ENCODE measurements around the gene MYO5B. TPM values are rescaled to one million over a fixed set of nuclear protein-coding genes. Genes with fewer than 3 reads are reported as not detected.

MYO5B gene
- total RNA-seq, 1 donor from 2014 or later, result 0.07 TPM

DNA sequence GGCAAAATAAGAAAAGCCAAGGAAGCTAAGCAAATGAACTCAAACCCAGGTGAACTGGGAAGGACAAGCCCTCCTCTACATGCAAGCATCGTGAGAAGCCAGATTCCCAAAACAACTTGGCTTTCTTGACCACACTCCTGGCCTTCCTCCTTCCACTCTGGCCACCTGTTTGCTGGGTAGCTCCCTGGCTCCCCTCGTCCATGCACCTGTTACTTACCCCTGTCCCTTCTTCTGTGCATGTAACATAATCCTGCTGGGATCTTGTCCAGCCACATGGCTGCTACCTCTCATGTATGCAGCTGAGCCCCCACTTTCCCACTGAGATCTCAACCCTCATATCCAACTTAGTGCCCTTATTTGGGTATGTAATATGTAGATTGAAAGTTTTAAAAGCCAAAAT lies 121.6 kb downstream of the MYO5B start:
- H3K4me3 Mint-ChIP-seq, result no peak overlapping the region
- H3K4me1 Mint-ChIP-seq, result no peaks in the 10 kb centered on the region
- H3K27ac Mint-ChIP-seq, result no peak overlapping the region
- peaks cover 3% of the 10 kb centered on the region for H3K27me3 Mint-ChIP-seq
- intact Hi-C loops (cut with micrococcal nuclease), result no loop called here
- H3K36me3 Mint-ChIP-seq (ENCODE audit: low read depth), result no peaks in the 10 kb centered on the region
- no peak for DNase-seq
- no peaks in the 10 kb centered on the region for H3K9me3 Mint-ChIP-seq

GRCh38 chr18:50072146-50072545 lies 122.8 kb downstream of the MYO5B start:
- H3K27ac Mint-ChIP-seq, result no peak overlapping the region
- intact Hi-C loops (cut with micrococcal nuclease), result no loop called here
- no peaks in the 10 kb centered on the region for H3K4me1 Mint-ChIP-seq
- peaks cover 3% of the 10 kb centered on the region for H3K27me3 Mint-ChIP-seq
- no peaks in the 10 kb centered on the region for H3K9me3 Mint-ChIP-seq
- no peaks in the 10 kb centered on the region for H3K36me3 Mint-ChIP-seq (ENCODE audit: low read depth)
- H3K4me3 Mint-ChIP-seq, result no peak overlapping the region
- no peak for DNase-seq

DNA sequence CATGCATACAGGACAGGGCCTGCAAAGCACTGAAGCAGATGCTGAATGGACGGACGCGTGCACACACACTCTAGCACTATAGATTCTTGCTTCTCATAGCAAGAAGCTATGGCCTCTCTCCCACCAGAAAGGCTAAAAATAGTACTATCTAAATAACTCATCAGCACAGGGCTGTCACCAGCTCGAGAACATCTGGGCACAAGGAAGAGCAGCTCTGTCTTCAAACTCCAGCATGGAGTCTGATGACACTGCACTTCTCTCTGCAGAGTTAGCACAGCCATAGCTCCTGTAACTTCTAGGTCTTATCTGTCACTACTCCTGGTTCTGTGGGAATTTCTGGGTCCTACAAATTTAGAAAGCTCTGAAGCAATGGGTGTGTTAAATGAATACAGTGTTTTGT lies 123.5 kb downstream of the MYO5B start:
- Mint-ChIP-seq H3K9me3 (no peaks in the 10 kb centered on the region), H3K4me1 (no peaks in the 10 kb centered on the region), H3K27me3 (peaks cover 3% of the 10 kb centered on the region), H3K27ac (no peak overlapping the region), H3K36me3 (ENCODE audit: low read depth) (no peaks in the 10 kb centered on the region), H3K4me3 (no peak overlapping the region)
- intact Hi-C loops (cut with micrococcal nuclease), result no loop called here
- no peak for DNase-seq

DNA sequence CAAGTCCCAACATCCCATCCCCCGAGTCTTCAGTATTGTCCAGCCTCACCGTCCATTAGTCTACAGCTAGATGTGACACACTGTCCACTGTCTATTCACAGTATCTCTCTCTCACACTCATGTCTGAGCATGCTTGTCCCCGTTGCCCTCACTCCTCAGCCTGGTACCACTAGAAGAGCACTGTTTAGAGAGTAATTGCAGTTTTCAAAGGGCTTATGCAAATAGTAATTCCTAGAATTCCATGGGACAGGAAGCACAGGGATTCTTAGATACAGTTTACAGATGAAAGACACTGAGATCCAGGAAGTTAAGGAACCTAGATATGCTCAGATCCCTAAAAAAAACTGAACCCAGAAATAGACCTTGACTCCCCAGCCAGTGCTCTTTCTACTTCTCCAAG lies 125.5 kb downstream of the MYO5B start:
- no peak for DNase-seq
- no peaks in the 10 kb centered on the region for H3K9me3 Mint-ChIP-seq
- H3K27me3 Mint-ChIP-seq, result peaks cover 8% of the 10 kb centered on the region
- no peaks in the 10 kb centered on the region for H3K4me1 Mint-ChIP-seq
- intact Hi-C loops (cut with micrococcal nuclease), result no loop called here
- H3K36me3 Mint-ChIP-seq (ENCODE audit: low read depth), result no peaks in the 10 kb centered on the region
- H3K4me3 Mint-ChIP-seq, result no peak overlapping the region
- no peak overlapping the region for H3K27ac Mint-ChIP-seq

DNA sequence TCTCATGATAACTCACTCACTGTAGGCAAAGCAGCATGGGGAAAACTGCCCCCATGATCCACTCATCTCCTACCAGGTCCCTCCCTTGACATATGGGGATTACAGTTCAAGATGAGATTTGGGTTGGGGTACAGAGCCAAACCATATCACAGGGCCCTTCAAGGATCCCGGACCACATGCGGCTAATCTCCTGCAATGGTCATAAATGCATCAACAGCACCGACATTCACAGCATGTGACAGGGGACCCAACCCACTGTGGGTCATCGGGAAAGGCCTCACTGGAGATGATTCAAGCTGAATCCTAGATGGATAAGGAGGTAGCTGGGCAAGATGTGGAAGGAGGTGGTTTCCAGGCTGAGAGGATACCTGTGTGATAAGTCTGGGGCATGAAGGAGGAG lies 129.4 kb downstream of the MYO5B start:
- Mint-ChIP-seq H3K4me1 (no peaks in the 10 kb centered on the region), H3K27ac (no peak overlapping the region), H3K36me3 (ENCODE audit: low read depth) (no peaks in the 10 kb centered on the region), H3K9me3 (no peaks in the 10 kb centered on the region), H3K4me3 (no peak overlapping the region), H3K27me3 (peaks cover 15% of the 10 kb centered on the region)
- intact Hi-C loops (cut with micrococcal nuclease), result no loop called here
- DNase-seq, result no peak

GRCh38 chr18:50065039-50065438 lies 129.9 kb downstream of the MYO5B start:
- Mint-ChIP-seq H3K27ac (no peak overlapping the region), H3K27me3 (peaks cover 15% of the 10 kb centered on the region)

DNA sequence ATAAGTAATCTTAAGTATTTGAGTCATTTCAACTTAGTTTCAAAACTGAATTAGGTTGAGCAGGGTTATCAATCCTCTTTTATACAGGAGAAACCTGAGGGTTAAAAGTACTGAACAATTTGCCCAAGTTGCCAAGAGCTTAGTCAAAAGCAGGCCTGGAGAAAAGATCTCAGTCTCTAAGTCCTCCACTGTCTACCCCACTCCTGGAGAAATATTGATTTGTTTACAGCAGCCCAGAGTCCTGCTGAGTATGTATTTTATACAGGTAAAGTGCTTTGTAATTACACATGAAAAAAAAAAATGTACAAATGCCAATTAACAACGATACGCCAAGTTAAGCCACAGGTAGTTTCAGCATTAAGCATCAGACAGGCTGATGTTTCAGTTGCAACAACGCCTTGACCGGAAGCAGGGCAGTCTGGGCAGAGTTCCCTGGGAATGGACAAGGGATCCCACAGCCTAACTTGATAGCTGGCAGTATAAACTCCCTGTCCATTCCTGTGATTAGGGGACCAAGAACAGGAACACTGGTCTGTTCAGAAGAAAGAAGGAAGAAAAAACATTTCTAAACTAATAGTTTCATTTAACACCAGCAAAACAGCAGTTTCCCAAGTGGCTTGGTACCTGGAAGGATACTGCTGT lies 132.9 kb downstream of the MYO5B start:
- H3K27me3 Mint-ChIP-seq, result peaks cover 21% of the 10 kb centered on the region
- H3K4me3 Mint-ChIP-seq, result no peak overlapping the region
- DNase-seq, result no peak
- H3K9me3 Mint-ChIP-seq, result no peaks in the 10 kb centered on the region
- H3K4me1 Mint-ChIP-seq, result no peaks in the 10 kb centered on the region
- H3K27ac Mint-ChIP-seq, result no peak overlapping the region
- intact Hi-C loops (cut with micrococcal nuclease), result no loop called here
- H3K36me3 Mint-ChIP-seq (ENCODE audit: low read depth), result no peaks in the 10 kb centered on the region

More at GRCh38 chr18:50065039-50065438, 129.9 kb downstream of the MYO5B start:
- no peak overlapping the region for H3K4me3 Mint-ChIP-seq
- intact Hi-C loops (cut with micrococcal nuclease), result no loop called here
- no peaks in the 10 kb centered on the region for H3K9me3 Mint-ChIP-seq
- DNase-seq, result no peak
- H3K36me3 Mint-ChIP-seq (ENCODE audit: low read depth), result no peaks in the 10 kb centered on the region
- no peaks in the 10 kb centered on the region for H3K4me1 Mint-ChIP-seq

GRCh38 chr18:50060822-50061221 lies 134.1 kb downstream of the MYO5B start:
- H3K27me3 Mint-ChIP-seq, result peaks cover 21% of the 10 kb centered on the region
- H3K27ac Mint-ChIP-seq, result no peak overlapping the region
- no peaks in the 10 kb centered on the region for H3K36me3 Mint-ChIP-seq (ENCODE audit: low read depth)
- H3K4me3 Mint-ChIP-seq, result no peak overlapping the region
- no peak for DNase-seq
- H3K4me1 Mint-ChIP-seq, result no peaks in the 10 kb centered on the region
- no peaks in the 10 kb centered on the region for H3K9me3 Mint-ChIP-seq
- intact Hi-C loops (cut with micrococcal nuclease), result no loop called here

DNA sequence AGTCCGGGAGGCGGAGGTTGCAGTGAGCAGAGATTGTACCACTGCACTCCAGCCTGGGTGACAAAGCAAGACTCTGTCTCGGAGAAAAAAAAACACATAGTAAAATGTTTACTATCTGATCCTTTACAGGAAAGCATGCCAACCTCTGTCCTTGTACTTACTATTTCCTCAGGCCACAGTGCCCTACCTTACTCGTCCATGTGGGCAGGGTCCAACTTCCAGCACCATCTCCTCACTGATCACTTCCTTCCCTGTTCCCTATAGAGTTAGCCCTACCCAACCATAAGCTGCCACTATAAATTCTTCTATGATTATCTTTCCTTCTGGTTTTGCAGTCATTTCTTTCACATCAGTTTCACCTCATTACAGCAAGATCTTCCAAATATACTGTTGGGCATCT lies 136.2 kb downstream of the MYO5B start:
- no peaks in the 10 kb centered on the region for H3K4me1 Mint-ChIP-seq
- intact Hi-C loops (cut with micrococcal nuclease), result no loop called here
- no peak overlapping the region for H3K27ac Mint-ChIP-seq
- no peaks in the 10 kb centered on the region for H3K9me3 Mint-ChIP-seq
- H3K36me3 Mint-ChIP-seq (ENCODE audit: low read depth), result no peaks in the 10 kb centered on the region
- peaks cover 16% of the 10 kb centered on the region for H3K27me3 Mint-ChIP-seq
- H3K4me3 Mint-ChIP-seq, result no peak overlapping the region
- DNase-seq, result no peak

DNA sequence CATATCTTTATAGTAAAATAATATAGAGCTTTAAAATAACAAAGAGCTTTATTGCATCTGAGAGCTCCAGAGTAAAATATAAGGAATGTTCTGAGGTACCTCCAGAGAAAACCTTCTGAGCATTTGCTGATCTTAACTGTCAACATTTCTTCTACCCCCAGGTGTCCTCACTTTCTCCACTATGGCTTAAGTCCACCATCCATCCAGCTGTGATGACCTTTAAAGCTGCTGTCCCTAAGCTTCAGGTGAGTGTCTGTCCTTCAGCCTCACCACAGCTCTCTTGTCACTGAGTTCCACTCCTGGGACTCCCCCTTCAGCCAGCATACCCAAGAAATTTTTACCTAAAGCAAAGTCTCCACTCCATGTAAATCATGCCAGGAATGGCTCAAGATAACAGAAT lies 137.9 kb downstream of the MYO5B start:
- H3K27me3 Mint-ChIP-seq, result peaks cover 10% of the 10 kb centered on the region
- H3K9me3 Mint-ChIP-seq, result no peaks in the 10 kb centered on the region
- intact Hi-C loops (cut with micrococcal nuclease), result no loop called here
- H3K4me1 Mint-ChIP-seq, result no peaks in the 10 kb centered on the region
- H3K36me3 Mint-ChIP-seq (ENCODE audit: low read depth), result no peaks in the 10 kb centered on the region
- DNase-seq, result no peak
- H3K27ac Mint-ChIP-seq, result no peak overlapping the region
- H3K4me3 Mint-ChIP-seq, result no peak overlapping the region

GRCh38 chr18:50056185-50056584 lies 138.8 kb downstream of the MYO5B start:
- Mint-ChIP-seq H3K9me3 (no peaks in the 10 kb centered on the region), H3K36me3 (ENCODE audit: low read depth) (no peaks in the 10 kb centered on the region), H3K4me1 (no peaks in the 10 kb centered on the region), H3K27me3 (peaks cover 8% of the 10 kb centered on the region), H3K4me3 (no peak overlapping the region), H3K27ac (no peak overlapping the region)
- intact Hi-C loops (cut with micrococcal nuclease), result no loop called here
- DNase-seq, result no peak

DNA sequence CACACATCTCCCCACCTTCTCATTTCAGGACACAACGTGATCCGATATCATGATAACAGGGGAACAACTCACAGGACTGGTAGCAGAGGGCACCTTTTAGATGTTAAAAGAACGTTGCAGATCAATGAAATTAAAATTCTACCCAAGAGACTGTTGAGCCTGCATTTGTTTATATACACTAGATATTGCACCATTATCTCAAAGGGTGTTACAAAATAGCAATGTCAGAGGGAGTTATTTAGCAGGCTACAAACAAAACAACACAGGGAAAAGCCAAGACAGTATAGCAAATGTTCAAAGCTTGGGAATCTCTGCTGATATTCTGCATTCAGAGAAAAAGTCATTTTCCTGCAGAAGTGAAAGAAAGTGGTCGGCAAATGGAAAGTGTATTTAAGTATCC lies 139.5 kb downstream of the MYO5B start:
- H3K9me3 Mint-ChIP-seq, result no peaks in the 10 kb centered on the region
- no peak overlapping the region for H3K4me3 Mint-ChIP-seq
- H3K36me3 Mint-ChIP-seq (ENCODE audit: low read depth), result no peaks in the 10 kb centered on the region
- no peaks in the 10 kb centered on the region for H3K4me1 Mint-ChIP-seq
- H3K27ac Mint-ChIP-seq, result no peak overlapping the region
- DNase-seq, result no peak
- intact Hi-C loops (cut with micrococcal nuclease), result no loop called here
- H3K27me3 Mint-ChIP-seq, result peaks cover 8% of the 10 kb centered on the region

- intact Hi-C loops (cut with micrococcal nuclease), result no loop called here
- no peak overlapping the region for H3K4me3 Mint-ChIP-seq
- no peak for DNase-seq
- H3K9me3 Mint-ChIP-seq, result no peaks in the 10 kb centered on the region
- H3K4me1 Mint-ChIP-seq, result no peaks in the 10 kb centered on the region
- H3K36me3 Mint-ChIP-seq (ENCODE audit: low read depth), result no peaks in the 10 kb centered on the region
- peaks cover 4% of the 10 kb centered on the region for H3K27me3 Mint-ChIP-seq
- no peak overlapping the region for H3K27ac Mint-ChIP-seq
Observed at GRCh38 chr18:50053111-50053510, 141.8 kb downstream of the MYO5B start.

DNA sequence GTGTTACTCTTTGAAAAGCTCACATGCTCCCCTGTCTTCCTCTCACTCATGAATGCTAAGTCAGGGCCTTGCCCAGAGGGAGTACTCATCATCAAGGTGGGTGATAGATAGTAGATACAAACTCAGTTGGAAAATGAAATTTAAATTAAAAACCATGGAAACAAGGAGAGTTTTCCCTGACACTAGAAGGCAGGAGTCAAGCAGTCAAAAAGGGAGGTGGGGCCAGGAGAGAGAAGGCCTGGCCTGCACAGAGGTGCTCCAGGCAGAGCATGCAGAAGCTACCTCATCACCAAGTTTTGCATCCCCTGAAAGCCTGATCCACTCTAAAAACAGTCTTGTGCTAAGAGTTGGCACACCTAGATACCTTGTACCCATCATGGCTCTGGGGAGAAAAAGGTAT lies 143.7 kb downstream of the MYO5B start:
- H3K9me3 Mint-ChIP-seq, result no peaks in the 10 kb centered on the region
- DNase-seq, result no peak
- H3K27ac Mint-ChIP-seq, result no peak overlapping the region
- no peak overlapping the region for H3K4me3 Mint-ChIP-seq
- no peaks in the 10 kb centered on the region for H3K36me3 Mint-ChIP-seq (ENCODE audit: low read depth)
- intact Hi-C loops (cut with micrococcal nuclease), result no loop called here
- peaks cover 1% of the 10 kb centered on the region for H3K27me3 Mint-ChIP-seq
- no peaks in the 10 kb centered on the region for H3K4me1 Mint-ChIP-seq

- H3K4me1 Mint-ChIP-seq, result no peaks in the 10 kb centered on the region
Observed at GRCh38 chr18:50045126-50045525, 149.8 kb downstream of the MYO5B start.

More at GRCh38 chr18:50045126-50045525, 149.8 kb downstream of the MYO5B start:
- Mint-ChIP-seq H3K36me3 (ENCODE audit: low read depth) (no peaks in the 10 kb centered on the region), H3K4me3 (no peak overlapping the region), H3K9me3 (no peaks in the 10 kb centered on the region), H3K27me3 (peaks cover 12% of the 10 kb centered on the region), H3K27ac (no peak overlapping the region)
- DNase-seq, result no peak
- intact Hi-C loops (cut with micrococcal nuclease), result no loop called here
